Measurements from ENCODE around the gene SCFD2.

GRCh38 chr4:53273726-53274125 lies 92.1 kb downstream of the SCFD2 start:
- TF ChIP-seq CTCF (IDR thresholded peaks at IDR 0.05; ENCODE audit: low read length) (no peak), EZH2 (IDR thresholded peaks at IDR 0.05; ENCODE audit: borderline replicate concordance, low read length) (no peak)
